K562 (cell line): Measurements from ENCODE around the gene LOXL3. TPM values are rescaled to one million over a fixed set of nuclear protein-coding genes. Genes with fewer than 3 reads are reported as not detected.

Experiments used
- CHD2 ChIP-seq: IDR thresholded peaks from 2 replicates; pipeline ENCODE4 v1.6.1; 2011; ENCODE audit warnings: low read depth, low read length
- E2F5 ChIP-seq: sonication (generic); formaldehyde crosslinking; IDR thresholded peaks from 2 replicates; pipeline ENCODE4 v1.8.0; 2022; ENCODE audit warnings: mild to moderate bottlenecking, missing genetic modification reagents
- GABPA ChIP-seq: fragments of 200-800 bp; sonication (Bioruptor generic); conservative IDR thresholded peaks from 2 replicates; pipeline ENCODE4 v1.6.1; 2016; ENCODE audit warnings: low read depth, missing genetic modification characterization, missing compliant biosample characterization
- MCM5 ChIP-seq: fragments of 450-650 bp; IDR thresholded peaks from 2 replicates; pipeline ENCODE4 v1.6.1; 2016; ENCODE audit warnings: low read depth
- NCOA1 ChIP-seq: fragments of 450-650 bp; IDR thresholded peaks from 2 replicates; pipeline ENCODE4 v1.6.1; 2016; ENCODE audit warnings: low read depth
- POLR2AphosphoS5 ChIP-seq: IDR thresholded peaks from 2 replicates; pipeline ENCODE4 v1.6.1; 2011; ENCODE audit warnings: mild to moderate bottlenecking, low read depth, low read length, moderate library complexity; ENCODE audit not compliant: control insufficient read depth, insufficient read depth
- POLR3G ChIP-seq: IDR thresholded peaks from 2 replicates; pipeline ENCODE4 v1.6.1; 2011; ENCODE audit not compliant: insufficient read length, insufficient replicate concordance; ENCODE audit errors: extremely low read depth
- RB1 ChIP-seq: fragments of 450-650 bp; IDR thresholded peaks from 2 replicates; pipeline ENCODE4 v1.6.1; 2017; ENCODE audit warnings: low read depth, mild to moderate bottlenecking
- RBBP5 ChIP-seq: fragments of 200-600 bp; sonication (generic); IDR thresholded peaks from 2 replicates; pipeline ENCODE4 v1.6.1; 2012; ENCODE audit warnings: borderline replicate concordance, mild to moderate bottlenecking, low read length, control low read depth, inconsistent platforms; ENCODE audit not compliant: insufficient read depth, poor library complexity, severe bottlenecking
- SMAD1 ChIP-seq: fragments of 150-350 bp; IDR thresholded peaks from 2 replicates; pipeline ENCODE4 v1.6.1; 2014; ENCODE audit warnings: low read length, low read depth; ENCODE audit not compliant: partially characterized antibody
- TARDBP ChIP-seq: fragments of 450-650 bp; IDR thresholded peaks from 2 replicates; pipeline ENCODE4 v1.6.1; 2016
- TOE1 ChIP-seq, 2 experiments: fragments of 450-650 bp in 1 of 2; sonication (generic) in 1 of 2; formaldehyde crosslinking in 1 of 2; IDR thresholded peaks; 2 replicates each; pipeline versions ENCODE4 v1.7.1 to v1.8.0; 2016 to 2022; ENCODE audit warnings: borderline replicate concordance in 2 of 2, mild to moderate bottlenecking in 2 of 2, antibody characterized with exemption in 1 of 2, inconsistent platforms in 1 of 2, low read depth in 1 of 2, missing genetic modification reagents in 1 of 2, moderate library complexity in 1 of 2
- ZHX1 ChIP-seq: fragments of 150-350 bp; conservative IDR thresholded peaks from 2 replicates; pipeline ENCODE4 v1.6.1; 2014; ENCODE audit warnings: low read length
- ZNF609 ChIP-seq: sonication (generic); formaldehyde crosslinking; IDR thresholded peaks from 2 replicates; pipeline ENCODE4 v1.8.1; 2023; ENCODE audit warnings: missing genetic modification reagents, mild to moderate bottlenecking, borderline replicate concordance
- polyA plus RNA-seq, 8 experiments: library from polyadenylated mRNA; depleted of rRNA in 4 of 8; stranded (reverse) in 5 of 8; unstranded in 3 of 8; fragments of >200 nt; fragmentation: Nextera tagmentation in 2 of 8; fragmentation: Illumina TruSeq in 1 of 8; extraction: Ambion mirVana in 2 of 8; extraction: Trizol in 1 of 8; gene quantifications; 2 replicates each; pipeline versions ENCODE4 v1.2.1 to v1.2.3, GENCODE V29; 2011 to 2014; ENCODE audit warnings: inconsistent platforms in 1 of 8, missing spikeins in 1 of 8
- total RNA-seq, 7 experiments: library from RNA; depleted of rRNA in 6 of 7; stranded (reverse); fragments of >200 nt in 6 of 7; fragmentation: Illumina TruSeq in 2 of 7; extraction: Trizol in 2 of 7; gene quantifications; 2 replicates each; pipeline versions ENCODE4 v1.2.1 to v1.2.3, GENCODE V29; 2011 to 2021; ENCODE audit warnings: low replicate concordance in 1 of 7
- TF ChIP-seq, protein P1 (sequence below): fragments of 200-400 bp; formaldehyde crosslinking; IDR thresholded peaks from 2 replicates; pipeline ENCODE4 v1.6.1; 2017; ENCODE audit warnings: mild to moderate bottlenecking, low read depth, low read length, moderate library complexity

LOXL3 gene
- total and polyA plus RNA-seq, 9 of the 15 experiments (the other 6 are each of a cell fraction or from before 2014, with no cell fraction given): 0.22 to 0.99 (median 0.31) TPM

DNA sequence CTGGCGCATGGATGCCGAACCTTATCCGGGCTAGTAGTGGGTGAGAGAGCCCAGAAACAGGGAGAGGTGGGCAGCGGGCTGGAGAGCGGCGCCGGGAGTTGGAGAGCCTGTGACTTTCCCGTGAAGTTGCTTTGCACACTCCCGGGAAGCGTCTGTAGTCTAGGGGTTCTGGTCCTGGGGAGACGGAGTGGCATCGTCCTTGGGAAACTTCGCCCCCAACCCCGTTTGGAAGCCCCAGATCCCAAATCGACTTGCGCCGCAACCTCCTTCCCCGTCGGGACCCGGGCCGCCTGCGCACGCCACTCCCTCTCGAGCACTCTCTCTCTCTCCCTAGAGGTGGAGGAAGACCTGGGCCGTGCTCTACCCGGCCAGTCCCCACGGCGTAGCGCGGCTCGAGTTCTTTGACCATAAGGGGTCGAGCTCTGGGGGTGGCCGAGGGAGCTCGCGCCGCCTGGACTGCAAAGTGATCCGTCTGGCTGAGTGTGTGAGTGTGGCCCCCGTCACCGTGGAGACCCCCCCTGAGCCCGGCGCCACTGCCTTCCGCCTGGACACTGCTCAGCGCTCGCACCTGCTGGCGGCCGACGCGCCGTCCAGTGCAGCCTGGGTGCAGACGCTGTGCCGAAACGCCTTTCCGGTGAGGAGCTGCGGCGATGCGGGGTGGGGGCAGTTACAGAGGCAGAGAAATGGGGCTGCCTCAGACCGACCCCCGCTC is 1.2 kb upstream of the LOXL3 start (continued):
- TF ChIP-seq, protein P1, sequence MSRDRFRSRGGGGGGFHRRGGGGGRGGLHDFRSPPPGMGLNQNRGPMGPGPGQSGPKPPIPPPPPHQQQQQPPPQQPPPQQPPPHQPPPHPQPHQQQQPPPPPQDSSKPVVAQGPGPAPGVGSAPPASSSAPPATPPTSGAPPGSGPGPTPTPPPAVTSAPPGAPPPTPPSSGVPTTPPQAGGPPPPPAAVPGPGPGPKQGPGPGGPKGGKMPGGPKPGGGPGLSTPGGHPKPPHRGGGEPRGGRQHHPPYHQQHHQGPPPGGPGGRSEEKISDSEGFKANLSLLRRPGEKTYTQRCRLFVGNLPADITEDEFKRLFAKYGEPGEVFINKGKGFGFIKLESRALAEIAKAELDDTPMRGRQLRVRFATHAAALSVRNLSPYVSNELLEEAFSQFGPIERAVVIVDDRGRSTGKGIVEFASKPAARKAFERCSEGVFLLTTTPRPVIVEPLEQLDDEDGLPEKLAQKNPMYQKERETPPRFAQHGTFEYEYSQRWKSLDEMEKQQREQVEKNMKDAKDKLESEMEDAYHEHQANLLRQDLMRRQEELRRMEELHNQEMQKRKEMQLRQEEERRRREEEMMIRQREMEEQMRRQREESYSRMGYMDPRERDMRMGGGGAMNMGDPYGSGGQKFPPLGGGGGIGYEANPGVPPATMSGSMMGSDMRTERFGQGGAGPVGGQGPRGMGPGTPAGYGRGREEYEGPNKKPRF: no peak
- TF ChIP-seq RB1 (no peak), MCM5 (no peak), POLR3G (no peak), TOE1 (IDR thresholded peaks at IDR 0.05; ENCODE audit: borderline replicate concordance) (peak; percentile 18; the same call in 1 of the 2 replicates), TOE1 (CRISPR knock-in tag; IDR thresholded peaks at IDR 0.05; ENCODE audit: borderline replicate concordance, low read depth) (no peak), ZHX1 (no peak), E2F5 (CRISPR knock-in tag) (no peak), CHD2 (no peak), POLR2AphosphoS5 (0 out of 2 replicates have a peak, but pooled peaks have one; percentile 8), RBBP5 (peak; percentile 43), SMAD1 (no peak), NCOA1 (no peak), TARDBP (0 out of 2 replicates have a peak, but pooled peaks have one; percentile 48), ZNF609 (CRISPR knock-in tag) (no peak), GABPA (tag) (no peak)
